ENCODE results near the gene WDR74. TPM values are rescaled to one million over a fixed set of nuclear protein-coding genes. Genes with fewer than 3 reads are reported as not detected.

The WDR74 gene
- 10 to 100 TPM; 36.5 to 70.6 (median 61.1) TPM for total RNA-seq
- polyA plus RNA-seq, result 10 to 100 TPM; 25.1 to 39.4 TPM
- long read RNA-seq, donor 1, transcript WDR74-201 (11 exons, 1,289 nt), result major isoform, 116 of 166 reads
- long read RNA-seq, donor 1, transcript WDR74-202 (10 exons, 1,153 nt), result minor isoform, 6 of 166 reads
- long read RNA-seq, donor 1, partial matches to known transcripts, result 6 of 166 reads
- long read RNA-seq, donor 1, other reads (novel, unspliced or antisense), result 31 of 166 reads
- long read RNA-seq, donor 2, transcript WDR74-201 (11 exons, 1,289 nt), result major isoform, 19 of 23 reads
- long read RNA-seq, donor 2, partial matches to known transcripts, result 0 of 23 reads
- long read RNA-seq, donor 2, other reads (novel, unspliced or antisense), result 0 of 23 reads
- long read RNA-seq, donor 3, transcript WDR74-201 (11 exons, 1,289 nt), result major isoform, 52 of 61 reads
- long read RNA-seq, donor 3, partial matches to known transcripts, result 3 of 61 reads
- long read RNA-seq, donor 3, other reads (novel, unspliced or antisense), result 5 of 61 reads

GRCh38 chr11:62839050-62839945 lies at the start of gene WDR74:
TSS of gene WDR74 (minus strand) at chr11:62839590. CDS start at chr11:62839570, 20 bp downstream.
- intact Hi-C loops (cut with DNase I), result no loop called here

GRCh38 chr11:62889126-62889483 lies 49.7 kb upstream of the WDR74 start:
- no peaks in the 10 kb centered on the region for H3K9me3 ChIP-seq
- no peak for TF ChIP-seq POLR2A (IDR thresholded peaks at IDR 0.05)
- no peak for TF ChIP-seq CTCF (IDR thresholded peaks at IDR 0.05)
- TF ChIP-seq EP300 (IDR thresholded peaks at IDR 0.05), result no peak
- intact Hi-C loops (cut with DNase I), result loop anchor here in 1 of 4 donors (10.0 kb wide), 1 partner anchor 876 kb away; the partner anchor contains the start of gene ZFTA
- DNase-seq, result no peak
- H3K27ac ChIP-seq, result no peak overlapping the region
- H3K27me3 ChIP-seq, result no peaks in the 10 kb centered on the region
- H3K36me3 ChIP-seq, result no peaks in the 10 kb centered on the region
- 33 to 38% (median 38%) methylated on average over 2 of the region's 2 CpGs for WGBS, 3 donors
- no peak overlapping the region for H3K4me3 ChIP-seq
- H3K4me1 ChIP-seq (ENCODE audit: insufficient read depth), result peaks cover 2% of the 10 kb centered on the region

More at GRCh38 chr11:62839050-62839945, at the start of gene WDR74:
- Histone ChIP-seq H3K9me3 (no peaks in the 10 kb centered on the region), H3K27me3 (no peaks in the 10 kb centered on the region), H3K27ac (peak within 1 kb of the TSS; percentile 95 to 98), H3K36me3 (no peaks in the 10 kb centered on the region), H3K4me3 (peak within 1 kb of the TSS; percentile 87), H3K4me1 (ENCODE audit: insufficient read depth) (no peaks in the 10 kb centered on the region)
- WGBS, 3 donors, result 0% methylated on average over 33 to 62 of the region's 62 CpGs
- DNase-seq, result peak; percentile 91 to 95 (median 92)
- no peak for TF ChIP-seq CTCF (IDR thresholded peaks at IDR 0.05)
- TF ChIP-seq EP300 (IDR thresholded peaks at IDR 0.05), result no peak
- TF ChIP-seq POLR2A (IDR thresholded peaks at IDR 0.05), result peak; percentile 94

- Histone ChIP-seq H3K27ac (no peak overlapping the region), H3K36me3 (no peaks in the 10 kb centered on the region), H3K4me3 (no peak overlapping the region), H3K4me1 (ENCODE audit: insufficient read depth) (peaks cover 6% of the 10 kb centered on the region), H3K27me3 (no peaks in the 10 kb centered on the region), H3K9me3 (no peaks in the 10 kb centered on the region)
- 82 to 85% (median 84%) methylated on average over 14 of the region's 14 CpGs for WGBS, 3 donors
- no peak for DNase-seq
- TF ChIP-seq POLR2A (IDR thresholded peaks at IDR 0.05) (no peak), CTCF (IDR thresholded peaks at IDR 0.05) (no peak), EP300 (IDR thresholded peaks at IDR 0.05) (no peak)
- intact Hi-C loops (cut with DNase I), result loop anchor here in 1 of 4 donors (10.0 kb wide), 1 partner anchor 876 kb away; the partner anchor contains the start of gene ZFTA
These were observed 49.0 kb upstream of the WDR74 start for GRCh38 chr11:62888406-62888805.

GRCh38 chr11:62885137-62885750 lies 45.9 kb upstream of the WDR74 start:
- no peak for DNase-seq
- Histone ChIP-seq H3K4me1 (ENCODE audit: insufficient read depth) (peaks cover 6% of the 10 kb centered on the region), H3K36me3 (no peaks in the 10 kb centered on the region), H3K4me3 (no peak overlapping the region), H3K27me3 (no peaks in the 10 kb centered on the region), H3K27ac (no peak overlapping the region), H3K9me3 (no peaks in the 10 kb centered on the region)
- TF ChIP-seq CTCF (IDR thresholded peaks at IDR 0.05) (no peak), EP300 (IDR thresholded peaks at IDR 0.05) (no peak), POLR2A (IDR thresholded peaks at IDR 0.05) (no peak)
- 76 to 81% (median 77%) methylated on average over 11 of the region's 11 CpGs for WGBS, 3 donors
- intact Hi-C loops (cut with DNase I), result loop anchor here in 1 of 4 donors (10.0 kb wide), 1 partner anchor 880 kb away; the partner anchor contains the start of gene ZFTA

All from ovary (tissue), 10 donors.